ENCODE measurements around the gene ETDB.
"Not testable (repeated sequence)": the region's sequence is repeated elsewhere in the genome, so short reads cannot be mapped to it uniquely, and the experiment has no call there.

Gene ETDB

DNA sequence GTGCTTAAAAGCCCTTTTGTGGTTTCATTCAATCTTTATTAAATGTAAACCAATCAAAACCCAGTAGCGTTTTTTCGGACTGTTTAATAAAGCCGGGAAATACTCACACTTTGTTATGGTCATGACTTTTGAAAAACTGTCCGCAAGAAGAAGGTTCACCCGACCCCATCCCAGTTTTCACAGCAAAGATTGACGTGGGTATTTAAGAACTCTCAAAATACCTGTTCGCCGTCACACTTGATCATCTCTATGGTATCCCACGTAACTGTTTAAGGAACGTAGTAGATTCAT is 20.9 kb downstream of the ETDB start:
- peak overlapping the region; percentile 40 for H3K4me3 ChIP-seq (ENCODE audit: low read depth, low read length)
- TF ChIP-seq, protein P1, sequence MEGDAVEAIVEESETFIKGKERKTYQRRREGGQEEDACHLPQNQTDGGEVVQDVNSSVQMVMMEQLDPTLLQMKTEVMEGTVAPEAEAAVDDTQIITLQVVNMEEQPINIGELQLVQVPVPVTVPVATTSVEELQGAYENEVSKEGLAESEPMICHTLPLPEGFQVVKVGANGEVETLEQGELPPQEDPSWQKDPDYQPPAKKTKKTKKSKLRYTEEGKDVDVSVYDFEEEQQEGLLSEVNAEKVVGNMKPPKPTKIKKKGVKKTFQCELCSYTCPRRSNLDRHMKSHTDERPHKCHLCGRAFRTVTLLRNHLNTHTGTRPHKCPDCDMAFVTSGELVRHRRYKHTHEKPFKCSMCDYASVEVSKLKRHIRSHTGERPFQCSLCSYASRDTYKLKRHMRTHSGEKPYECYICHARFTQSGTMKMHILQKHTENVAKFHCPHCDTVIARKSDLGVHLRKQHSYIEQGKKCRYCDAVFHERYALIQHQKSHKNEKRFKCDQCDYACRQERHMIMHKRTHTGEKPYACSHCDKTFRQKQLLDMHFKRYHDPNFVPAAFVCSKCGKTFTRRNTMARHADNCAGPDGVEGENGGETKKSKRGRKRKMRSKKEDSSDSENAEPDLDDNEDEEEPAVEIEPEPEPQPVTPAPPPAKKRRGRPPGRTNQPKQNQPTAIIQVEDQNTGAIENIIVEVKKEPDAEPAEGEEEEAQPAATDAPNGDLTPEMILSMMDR (IDR thresholded peaks at IDR 0.05; ENCODE audit: control insufficient read depth, extremely low read depth, insufficient read depth) = no peak

DNA sequence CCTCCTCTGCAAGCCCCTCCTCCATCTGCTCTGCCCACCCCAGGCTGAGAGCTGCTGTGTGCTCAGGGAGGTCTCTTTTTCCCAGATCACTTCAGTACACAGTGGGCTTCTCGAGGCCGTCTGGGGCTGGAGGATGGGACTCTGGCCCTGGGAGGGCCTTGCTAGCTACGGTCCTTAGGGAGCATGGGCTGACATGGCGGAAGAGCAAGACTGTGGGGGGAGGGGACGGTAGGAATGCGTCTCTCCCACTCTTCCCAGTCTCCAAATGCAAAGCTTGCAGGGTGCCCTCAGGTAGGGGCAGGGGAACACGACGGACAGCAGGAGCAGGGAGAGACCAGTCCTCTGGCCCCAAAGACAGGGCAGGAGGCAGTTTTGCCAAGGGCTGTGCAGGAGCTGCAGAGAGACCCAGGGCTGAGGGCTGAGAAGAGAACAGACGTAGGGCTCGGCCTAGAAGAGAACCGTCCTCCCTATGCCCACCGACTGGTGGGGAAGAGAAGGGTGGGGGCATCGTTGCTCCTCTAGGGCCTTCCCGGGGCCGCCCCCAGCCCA is 23.1 kb downstream of the ETDB start:
- DNase-seq (ENCODE audit: low read depth) = not testable (repeated sequence)
- peak overlapping the region; percentile 62 for H3K4me3 ChIP-seq (ENCODE audit: low read depth, low read length)

More for the DNA sequence above, 20.9 kb downstream of the ETDB start:
- DNase-seq (ENCODE audit: low read depth) = no peak

DNA sequence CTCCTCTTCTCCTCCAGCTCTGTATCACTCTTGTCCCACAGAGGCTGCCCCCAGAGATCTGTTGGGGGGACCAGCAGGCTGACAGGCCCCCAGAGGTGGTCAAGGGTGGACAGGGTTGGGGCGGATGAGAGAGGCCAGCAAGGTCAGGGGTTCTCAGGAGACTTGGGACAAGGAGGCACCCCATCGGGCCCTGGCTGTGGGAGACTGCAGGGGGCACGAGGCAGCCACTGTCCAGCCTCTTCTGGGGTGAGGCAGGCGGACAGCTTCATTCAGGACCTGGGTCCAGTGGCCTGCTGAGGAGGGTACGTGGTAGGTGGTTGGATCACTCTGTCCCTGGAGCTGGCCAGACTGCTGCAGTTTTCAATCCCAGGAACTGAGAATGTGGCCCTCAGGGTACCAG is 24.6 kb downstream of the ETDB start:
- H3K4me3 ChIP-seq (ENCODE audit: low read depth, low read length) = no peak overlapping the region
- TF ChIP-seq, protein P1 (IDR thresholded peaks at IDR 0.05; ENCODE audit: control insufficient read depth, extremely low read depth, insufficient read depth) = no peak
- DNase-seq (ENCODE audit: low read depth) = no peak

DNA sequence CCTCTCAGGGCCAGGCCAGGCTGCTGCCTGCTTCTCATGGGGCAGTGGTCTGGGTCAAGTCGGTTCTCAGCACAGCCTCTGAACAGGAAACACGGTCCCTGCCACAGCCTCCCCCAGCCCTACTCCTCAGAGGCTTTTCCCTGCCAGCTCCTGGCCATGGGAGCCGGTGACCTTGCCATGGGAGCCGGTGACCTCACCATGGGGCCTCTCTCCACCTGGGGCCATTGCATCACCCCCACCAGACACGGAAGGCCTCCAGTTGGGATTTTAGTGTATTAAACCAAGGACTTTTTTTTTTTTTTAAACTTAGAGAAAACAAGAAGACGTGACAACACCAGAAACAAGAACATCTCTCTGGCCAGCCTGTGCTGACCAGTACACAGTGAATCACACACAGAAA is 25.6 kb downstream of the ETDB start:
- DNase-seq (ENCODE audit: low read depth) = no peak
- TF ChIP-seq, protein P1 (IDR thresholded peaks at IDR 0.05; ENCODE audit: control insufficient read depth, extremely low read depth, insufficient read depth) = no peak
- H3K4me3 ChIP-seq (ENCODE audit: low read depth, low read length) = no peak overlapping the region

DNA sequence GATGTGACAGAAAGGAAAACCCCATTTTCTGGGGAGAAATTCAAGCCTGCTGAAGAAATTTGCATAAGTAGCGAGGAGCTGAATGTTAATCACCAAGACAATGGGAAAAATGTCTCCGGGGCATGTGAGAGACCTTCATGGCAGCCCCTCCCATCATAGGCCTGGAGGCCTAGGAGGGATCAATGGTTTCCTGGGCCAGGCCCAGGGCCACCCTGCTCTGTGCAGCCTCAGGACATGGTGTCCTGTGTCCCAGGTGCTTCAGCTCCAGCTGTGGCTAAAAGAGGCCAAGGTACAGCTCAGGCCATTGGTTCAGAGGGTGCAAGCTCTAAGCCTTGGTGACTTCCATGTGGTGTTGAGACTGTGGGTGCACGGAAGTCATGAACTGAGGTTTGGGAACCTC is 31.2 kb downstream of the ETDB start:
- no peak for DNase-seq (ENCODE audit: low read depth)
- TF ChIP-seq, protein P1 (IDR thresholded peaks at IDR 0.05; ENCODE audit: control insufficient read depth, extremely low read depth, insufficient read depth) = no peak
- no peak overlapping the region for H3K4me3 ChIP-seq (ENCODE audit: low read depth, low read length)

DNA sequence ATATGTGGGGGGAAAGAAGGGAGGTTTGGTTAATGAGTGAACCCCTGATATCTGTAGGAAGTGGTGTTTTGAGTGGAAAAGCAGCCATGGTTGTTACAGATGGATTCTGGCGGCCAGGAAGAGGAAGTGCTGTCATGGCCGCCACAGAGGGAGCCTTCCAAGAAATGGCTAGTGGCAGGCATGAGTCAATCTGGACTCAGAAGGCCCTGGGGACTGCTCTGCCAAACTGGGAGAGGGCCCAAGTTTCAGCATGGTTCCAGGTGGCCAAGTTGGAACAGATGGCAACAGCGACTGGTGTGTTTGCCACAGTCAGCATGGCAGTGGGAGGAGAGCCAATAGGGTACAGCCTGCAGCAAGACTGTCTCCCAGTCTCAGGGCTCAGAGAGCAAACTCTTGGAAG is 32.5 kb downstream of the ETDB start:
- no peak overlapping the region for H3K4me3 ChIP-seq (ENCODE audit: low read depth, low read length)
- TF ChIP-seq, protein P1 (IDR thresholded peaks at IDR 0.05; ENCODE audit: control insufficient read depth, extremely low read depth, insufficient read depth) = no peak
- no peak for DNase-seq (ENCODE audit: low read depth)

DNA sequence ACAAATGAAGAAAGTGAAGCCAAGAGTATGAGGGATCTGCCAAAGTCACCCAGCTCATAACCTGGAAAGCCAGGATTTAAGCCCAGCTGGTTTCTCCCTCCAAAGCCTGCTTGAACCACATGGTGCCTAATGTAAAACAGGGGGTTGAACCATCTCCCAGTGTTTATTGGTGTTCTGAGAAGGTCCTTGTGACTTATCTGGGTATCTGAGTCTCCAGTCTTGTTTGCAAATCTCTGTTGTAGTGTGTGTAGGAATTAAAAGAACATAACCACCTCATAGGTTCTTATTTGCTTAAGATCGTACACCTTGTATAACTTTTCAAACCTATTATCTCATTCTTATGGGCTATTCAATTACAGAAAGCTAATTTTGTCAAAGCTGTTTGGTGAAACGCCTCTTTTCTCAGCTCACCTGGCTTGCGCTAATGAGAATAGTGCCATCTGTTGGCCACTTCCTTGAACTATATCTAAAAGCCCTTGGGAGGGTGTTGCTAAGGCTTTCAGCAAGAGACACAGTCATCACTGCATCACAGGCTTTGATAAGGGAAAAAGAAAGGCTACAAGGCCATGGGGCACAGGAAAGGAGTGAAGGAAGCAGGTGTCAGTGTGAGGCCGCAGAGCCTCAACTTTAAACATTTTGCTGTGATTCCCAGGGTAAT is 34.0 kb downstream of the ETDB start:
- TF ChIP-seq, protein P1 (IDR thresholded peaks at IDR 0.05; ENCODE audit: control insufficient read depth, extremely low read depth, insufficient read depth) = peak; percentile 45
- DNase-seq (ENCODE audit: low read depth) = peak; percentile 32
- no peak overlapping the region for H3K4me3 ChIP-seq (ENCODE audit: low read depth, low read length)

All from LNCaP clone FGC (cell line).